WTC11 (cell line): ENCODE data around the gene HIF1A. TPM values are rescaled to one million over a fixed set of nuclear protein-coding genes. Genes with fewer than 3 reads are reported as not detected.

Experiments used
- ATAC-seq: fragments of 200-7000 bp; cut with Tn5 transposase; 2 replicates; pipeline ENCODE4 v1.10.0; 2021; ENCODE audit warnings: mild to moderate bottlenecking, moderate library complexity
- CTCF ChIA-PET: fragments of 300-600 bp; sonication (Branson Sonifier 250); formaldehyde crosslinking; loops from one replicate; lab custom pipeline; 2021; ENCODE audit warnings: antibody characterized with exemption; lab: Charles Lee
- POLR2A ChIA-PET: fragments of 350-600 bp; sonication (Branson Sonifier 250); formaldehyde crosslinking; loops from one replicate; lab custom pipeline; 2021; ENCODE audit warnings: antibody characterized with exemption; lab: Charles Lee
- DNase-seq: peaks from one replicate; pipeline ENCODE4 v3.0.0; 2021; ENCODE audit warnings: low spot score
- H3K27ac Mint-ChIP-seq: 2 replicates; pipeline ENCODE4 v1.8.0; 2021; ENCODE audit warnings: mixed read lengths
- H3K27me3 Mint-ChIP-seq: 2 replicates; pipeline ENCODE4 v1.8.0; 2021; ENCODE audit warnings: low read depth, mild to moderate bottlenecking, moderate library complexity, mixed read lengths
- H3K36me3 Mint-ChIP-seq: 2 replicates; pipeline ENCODE4 v1.8.0; 2021; ENCODE audit warnings: mixed read lengths
- H3K4me1 Mint-ChIP-seq: 2 replicates; pipeline ENCODE4 v1.8.0; 2022; ENCODE audit warnings: mixed read lengths
- H3K4me3 Mint-ChIP-seq: 2 replicates; pipeline ENCODE4 v1.8.0; 2021; ENCODE audit warnings: mild to moderate bottlenecking, moderate library complexity, mixed read lengths
- H3K9me3 Mint-ChIP-seq: 2 replicates; pipeline ENCODE4 v1.8.0; 2021; ENCODE audit warnings: mixed read lengths
- CREM ChIP-seq: sonication (generic); formaldehyde crosslinking; IDR thresholded peaks from 2 replicates; pipeline ENCODE4 v1.8.1; 2022; ENCODE audit warnings: mild to moderate bottlenecking, missing genetic modification reagents, moderate library complexity
- ETV6 ChIP-seq: sonication (generic); formaldehyde crosslinking; IDR thresholded peaks from 2 replicates; pipeline ENCODE4 v1.8.1; 2022; ENCODE audit warnings: mild to moderate bottlenecking, missing genetic modification reagents
- FOXK1 ChIP-seq: sonication (generic); formaldehyde crosslinking; IDR thresholded peaks from 2 replicates; pipeline ENCODE4 v1.8.0; 2022; ENCODE audit warnings: mild to moderate bottlenecking, moderate library complexity, missing genetic modification reagents
- FOXP1 ChIP-seq: sonication (generic); formaldehyde crosslinking; IDR thresholded peaks from 2 replicates; pipeline ENCODE4 v1.8.0; 2022; ENCODE audit warnings: missing genetic modification reagents, mild to moderate bottlenecking, moderate library complexity, borderline replicate concordance
- GRHL2 ChIP-seq: fragments of 250-450 bp; sonication (Bioruptor Pico); IDR thresholded peaks from 2 replicates; pipeline ENCODE4 v1.8.0; 2022; ENCODE audit warnings: mild to moderate bottlenecking, moderate library complexity; ENCODE audit not compliant: insufficient replicate concordance, severe bottlenecking
- JUN ChIP-seq: sonication (generic); formaldehyde crosslinking; IDR thresholded peaks from 2 replicates; pipeline ENCODE4 v1.8.0; 2023; ENCODE audit warnings: mild to moderate bottlenecking, missing genetic modification reagents
- KAT7 ChIP-seq: sonication (generic); formaldehyde crosslinking; IDR thresholded peaks from 2 replicates; pipeline ENCODE4 v1.8.1; 2023; ENCODE audit warnings: missing genetic modification reagents, mild to moderate bottlenecking, borderline replicate concordance
- MYBL2 ChIP-seq: sonication (generic); formaldehyde crosslinking; IDR thresholded peaks from 2 replicates; pipeline ENCODE4 v1.8.1; 2023; ENCODE audit warnings: mild to moderate bottlenecking, moderate library complexity, missing genetic modification reagents
- NFATC4 ChIP-seq: fragments of 250-450 bp; sonication (Bioruptor Pico); IDR thresholded peaks from 2 replicates; pipeline ENCODE4 v1.9.0; 2021; ENCODE audit warnings: mild to moderate bottlenecking
- RORB ChIP-seq: fragments of 250-450 bp; sonication (Bioruptor Pico); IDR thresholded peaks from 2 replicates; pipeline ENCODE4 v1.9.0; 2021; ENCODE audit warnings: mild to moderate bottlenecking
- SOX15 ChIP-seq: fragments of 250-450 bp; sonication (Bioruptor Pico); IDR thresholded peaks from 2 replicates; pipeline ENCODE4 v1.9.0; 2021; ENCODE audit warnings: mild to moderate bottlenecking
- TCF7 ChIP-seq: sonication (generic); formaldehyde crosslinking; IDR thresholded peaks from 2 replicates; pipeline ENCODE4 v1.8.0; 2022; ENCODE audit warnings: mild to moderate bottlenecking, low read depth, missing genetic modification reagents, moderate library complexity
- TEAD1 ChIP-seq: sonication (generic); formaldehyde crosslinking; IDR thresholded peaks from 2 replicates; pipeline ENCODE4 v1.8.0; 2022; ENCODE audit warnings: mild to moderate bottlenecking, missing genetic modification reagents
- TP53 ChIP-seq: sonication (generic); formaldehyde crosslinking; IDR thresholded peaks from 2 replicates; pipeline ENCODE4 v1.8.1; 2023; ENCODE audit warnings: mild to moderate bottlenecking, missing genetic modification reagents
- ZBTB21 ChIP-seq: sonication (generic); formaldehyde crosslinking; IDR thresholded peaks from 2 replicates; pipeline ENCODE4 v1.8.1; 2023; ENCODE audit warnings: mild to moderate bottlenecking, missing genetic modification reagents, borderline replicate concordance
- ZNF138 ChIP-seq: sonication (generic); formaldehyde crosslinking; conservative IDR thresholded peaks from 2 replicates; pipeline ENCODE4 v1.8.1; 2022; ENCODE audit warnings: mild to moderate bottlenecking, moderate library complexity, missing genetic modification reagents
- ZNF219 ChIP-seq: sonication (generic); formaldehyde crosslinking; IDR thresholded peaks from 2 replicates; pipeline ENCODE4 v1.8.0; 2023; ENCODE audit warnings: missing genetic modification reagents, mild to moderate bottlenecking, borderline replicate concordance
- ZNF396 ChIP-seq: fragments of 250-450 bp; sonication (Bioruptor Pico); IDR thresholded peaks from 2 replicates; pipeline ENCODE4 v1.8.0; 2021; ENCODE audit warnings: mild to moderate bottlenecking, moderate library complexity, borderline replicate concordance
- ZNF423 ChIP-seq: fragments of 250-450 bp; sonication (Bioruptor Pico); IDR thresholded peaks from 2 replicates; pipeline ENCODE4 v2.1.2; 2022; ENCODE audit warnings: mild to moderate bottlenecking, moderate library complexity
- total RNA-seq: library from RNA; stranded (reverse); gene quantifications from 3 replicates; pipeline ENCODE4 v1.2.3, GENCODE V29; 2021
- TF ChIP-seq, protein P1 (sequence below): fragments of 200-600 bp; IDR thresholded peaks from 2 replicates; pipeline ENCODE4 v1.8.0; 2022; ENCODE audit warnings: antibody characterized with exemption
- TF ChIP-seq, protein P2 (sequence below): fragments of 250-450 bp; sonication (Bioruptor Pico); IDR thresholded peaks from 2 replicates; pipeline ENCODE4 v1.9.0; 2021; ENCODE audit warnings: mild to moderate bottlenecking
- TF ChIP-seq, protein P3 (sequence below): sonication (generic); formaldehyde crosslinking; IDR thresholded peaks from 2 replicates; pipeline ENCODE4 v1.8.1; 2023; ENCODE audit warnings: mild to moderate bottlenecking, missing genetic modification reagents, moderate library complexity
- TF ChIP-seq, protein P4 (sequence below): fragments of 250-450 bp; sonication (Bioruptor Pico); IDR thresholded peaks from 2 replicates; pipeline ENCODE4 v1.8.0; 2021; ENCODE audit warnings: mild to moderate bottlenecking
- TF ChIP-seq, protein P5 (sequence below): fragments of 250-450 bp; sonication (Bioruptor Pico); IDR thresholded peaks from 2 replicates; pipeline ENCODE4 v1.9.0; 2021; ENCODE audit warnings: mild to moderate bottlenecking
- TF ChIP-seq, protein P6 (sequence below): sonication (generic); formaldehyde crosslinking; conservative IDR thresholded peaks from 2 replicates; pipeline ENCODE4 v1.8.1; 2023; ENCODE audit warnings: mild to moderate bottlenecking, low read depth, missing genetic modification reagents, moderate library complexity

The HIF1A gene
- total RNA-seq, 1 experiment from 2014 or later = 165 TPM

DNA sequence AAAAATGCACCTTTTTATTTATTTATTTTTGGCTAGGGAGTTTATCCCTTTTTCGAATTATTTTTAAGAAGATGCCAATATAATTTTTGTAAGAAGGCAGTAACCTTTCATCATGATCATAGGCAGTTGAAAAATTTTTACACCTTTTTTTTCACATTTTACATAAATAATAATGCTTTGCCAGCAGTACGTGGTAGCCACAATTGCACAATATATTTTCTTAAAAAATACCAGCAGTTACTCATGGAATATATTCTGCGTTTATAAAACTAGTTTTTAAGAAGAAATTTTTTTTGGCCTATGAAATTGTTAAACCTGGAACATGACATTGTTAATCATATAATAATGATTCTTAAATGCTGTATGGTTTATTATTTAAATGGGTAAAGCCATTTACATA, 52.0 kb downstream of the HIF1A start:
- Mint-ChIP-seq H3K4me1 (peaks cover 40% of the 10 kb centered on the region), H3K4me3 (peak overlapping the region; percentile 6), H3K9me3 (no peaks in the 10 kb centered on the region), H3K36me3 (peaks cover 44% of the 10 kb centered on the region), H3K27ac (peak overlapping the region; percentile 52; the same call in 1 of the 2 replicates), H3K27me3 (no peaks in the 10 kb centered on the region)
- CTCF ChIA-PET = no interaction called here
- DNase-seq (no peak), ATAC-seq (no peak)
- POLR2A ChIA-PET = no interaction called here
- TF ChIP-seq, protein P1, sequence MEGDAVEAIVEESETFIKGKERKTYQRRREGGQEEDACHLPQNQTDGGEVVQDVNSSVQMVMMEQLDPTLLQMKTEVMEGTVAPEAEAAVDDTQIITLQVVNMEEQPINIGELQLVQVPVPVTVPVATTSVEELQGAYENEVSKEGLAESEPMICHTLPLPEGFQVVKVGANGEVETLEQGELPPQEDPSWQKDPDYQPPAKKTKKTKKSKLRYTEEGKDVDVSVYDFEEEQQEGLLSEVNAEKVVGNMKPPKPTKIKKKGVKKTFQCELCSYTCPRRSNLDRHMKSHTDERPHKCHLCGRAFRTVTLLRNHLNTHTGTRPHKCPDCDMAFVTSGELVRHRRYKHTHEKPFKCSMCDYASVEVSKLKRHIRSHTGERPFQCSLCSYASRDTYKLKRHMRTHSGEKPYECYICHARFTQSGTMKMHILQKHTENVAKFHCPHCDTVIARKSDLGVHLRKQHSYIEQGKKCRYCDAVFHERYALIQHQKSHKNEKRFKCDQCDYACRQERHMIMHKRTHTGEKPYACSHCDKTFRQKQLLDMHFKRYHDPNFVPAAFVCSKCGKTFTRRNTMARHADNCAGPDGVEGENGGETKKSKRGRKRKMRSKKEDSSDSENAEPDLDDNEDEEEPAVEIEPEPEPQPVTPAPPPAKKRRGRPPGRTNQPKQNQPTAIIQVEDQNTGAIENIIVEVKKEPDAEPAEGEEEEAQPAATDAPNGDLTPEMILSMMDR = no peak
- TF ChIP-seq ZNF138 (CRISPR knock-in tag) (no peak), KAT7 (no peak), NFATC4 (no peak), GRHL2 (no peak), ZNF396 (CRISPR knock-in tag) (no peak), RORB (CRISPR knock-in tag) (no peak), FOXP1 (no peak), ETV6 (no peak), CREM (CRISPR knock-in tag) (no peak), ZNF219 (CRISPR knock-in tag) (no peak), TP53 (CRISPR knock-in tag) (no peak), FOXK1 (CRISPR knock-in tag) (no peak)
- TF ChIP-seq, protein P2, sequence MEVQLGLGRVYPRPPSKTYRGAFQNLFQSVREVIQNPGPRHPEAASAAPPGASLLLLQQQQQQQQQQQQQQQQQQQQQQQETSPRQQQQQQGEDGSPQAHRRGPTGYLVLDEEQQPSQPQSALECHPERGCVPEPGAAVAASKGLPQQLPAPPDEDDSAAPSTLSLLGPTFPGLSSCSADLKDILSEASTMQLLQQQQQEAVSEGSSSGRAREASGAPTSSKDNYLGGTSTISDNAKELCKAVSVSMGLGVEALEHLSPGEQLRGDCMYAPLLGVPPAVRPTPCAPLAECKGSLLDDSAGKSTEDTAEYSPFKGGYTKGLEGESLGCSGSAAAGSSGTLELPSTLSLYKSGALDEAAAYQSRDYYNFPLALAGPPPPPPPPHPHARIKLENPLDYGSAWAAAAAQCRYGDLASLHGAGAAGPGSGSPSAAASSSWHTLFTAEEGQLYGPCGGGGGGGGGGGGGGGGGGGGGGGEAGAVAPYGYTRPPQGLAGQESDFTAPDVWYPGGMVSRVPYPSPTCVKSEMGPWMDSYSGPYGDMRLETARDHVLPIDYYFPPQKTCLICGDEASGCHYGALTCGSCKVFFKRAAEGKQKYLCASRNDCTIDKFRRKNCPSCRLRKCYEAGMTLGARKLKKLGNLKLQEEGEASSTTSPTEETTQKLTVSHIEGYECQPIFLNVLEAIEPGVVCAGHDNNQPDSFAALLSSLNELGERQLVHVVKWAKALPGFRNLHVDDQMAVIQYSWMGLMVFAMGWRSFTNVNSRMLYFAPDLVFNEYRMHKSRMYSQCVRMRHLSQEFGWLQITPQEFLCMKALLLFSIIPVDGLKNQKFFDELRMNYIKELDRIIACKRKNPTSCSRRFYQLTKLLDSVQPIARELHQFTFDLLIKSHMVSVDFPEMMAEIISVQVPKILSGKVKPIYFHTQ = no peak
- TF ChIP-seq, protein P3, sequence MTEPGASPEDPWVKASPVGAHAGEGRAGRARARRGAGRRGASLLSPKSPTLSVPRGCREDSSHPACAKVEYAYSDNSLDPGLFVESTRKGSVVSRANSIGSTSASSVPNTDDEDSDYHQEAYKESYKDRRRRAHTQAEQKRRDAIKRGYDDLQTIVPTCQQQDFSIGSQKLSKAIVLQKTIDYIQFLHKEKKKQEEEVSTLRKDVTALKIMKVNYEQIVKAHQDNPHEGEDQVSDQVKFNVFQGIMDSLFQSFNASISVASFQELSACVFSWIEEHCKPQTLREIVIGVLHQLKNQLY (CRISPR knock-in tag) = no peak
- TF ChIP-seq, protein P4, sequence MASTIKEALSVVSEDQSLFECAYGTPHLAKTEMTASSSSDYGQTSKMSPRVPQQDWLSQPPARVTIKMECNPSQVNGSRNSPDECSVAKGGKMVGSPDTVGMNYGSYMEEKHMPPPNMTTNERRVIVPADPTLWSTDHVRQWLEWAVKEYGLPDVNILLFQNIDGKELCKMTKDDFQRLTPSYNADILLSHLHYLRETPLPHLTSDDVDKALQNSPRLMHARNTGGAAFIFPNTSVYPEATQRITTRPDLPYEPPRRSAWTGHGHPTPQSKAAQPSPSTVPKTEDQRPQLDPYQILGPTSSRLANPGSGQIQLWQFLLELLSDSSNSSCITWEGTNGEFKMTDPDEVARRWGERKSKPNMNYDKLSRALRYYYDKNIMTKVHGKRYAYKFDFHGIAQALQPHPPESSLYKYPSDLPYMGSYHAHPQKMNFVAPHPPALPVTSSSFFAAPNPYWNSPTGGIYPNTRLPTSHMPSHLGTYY (CRISPR knock-in tag) = no peak
- TF ChIP-seq, protein P5, sequence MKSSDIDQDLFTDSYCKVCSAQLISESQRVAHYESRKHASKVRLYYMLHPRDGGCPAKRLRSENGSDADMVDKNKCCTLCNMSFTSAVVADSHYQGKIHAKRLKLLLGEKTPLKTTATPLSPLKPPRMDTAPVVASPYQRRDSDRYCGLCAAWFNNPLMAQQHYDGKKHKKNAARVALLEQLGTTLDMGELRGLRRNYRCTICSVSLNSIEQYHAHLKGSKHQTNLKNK (CRISPR knock-in tag) = no peak

DNA sequence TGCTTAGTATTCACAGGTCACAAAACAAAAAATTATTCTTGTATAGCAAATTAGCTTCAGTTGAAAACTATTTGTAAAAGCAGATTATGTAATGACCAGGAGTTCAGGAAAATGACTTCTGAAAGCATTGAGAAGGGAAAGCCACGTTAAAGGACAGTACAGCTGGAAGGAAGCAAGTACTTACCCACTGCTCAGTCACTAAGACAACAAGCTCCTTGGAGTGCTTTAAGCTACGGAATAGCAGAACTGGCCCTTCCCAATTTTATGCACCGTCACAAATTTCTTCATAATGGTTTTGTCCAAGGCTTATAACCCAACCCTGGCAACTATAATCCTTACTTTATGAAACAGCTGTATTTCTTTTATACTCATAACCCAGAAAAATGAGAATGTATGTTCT, 54.0 kb downstream of the HIF1A start:
- ChIA-PET POLR2A (interaction anchor here (0.7 to 1.6 kb wide), 4 partner anchors 12 to 198 kb away, joined by 3 to 8 read pairs (median 4); partner anchors contain the start of genes HIF1A and SNAPC1), CTCF (interaction anchor here (0.7 to 1.5 kb wide), 2 partner anchors 13 to 88 kb away, joined by 3 to 6 read pairs; partner anchors contain the start of gene SNAPC1)
- Mint-ChIP-seq H3K36me3 (peaks cover 35% of the 10 kb centered on the region), H3K9me3 (no peaks in the 10 kb centered on the region), H3K4me3 (peak overlapping the region; percentile 85), H3K27me3 (no peaks in the 10 kb centered on the region), H3K27ac (no peak overlapping the region), H3K4me1 (peaks cover 51% of the 10 kb centered on the region)
- DNase-seq (no peak), ATAC-seq (no peak)
- no peak for TF ChIP-seq ZNF423 (CRISPR knock-in tag)
- no peak for TF ChIP-seq TP53 (CRISPR knock-in tag)
- TF ChIP-seq ZBTB21 (CRISPR knock-in tag) = no peak
- TF ChIP-seq FOXK1 (CRISPR knock-in tag) = no peak
- TF ChIP-seq ZNF138 (CRISPR knock-in tag) = no peak
- TF ChIP-seq, protein P5 (CRISPR knock-in tag) = no peak
- TF ChIP-seq JUN (CRISPR knock-in tag) = no peak
- no peak for TF ChIP-seq TEAD1 (CRISPR knock-in tag)
- no peak for TF ChIP-seq MYBL2
- TF ChIP-seq TCF7 (CRISPR knock-in tag) = no peak
- TF ChIP-seq, protein P6, sequence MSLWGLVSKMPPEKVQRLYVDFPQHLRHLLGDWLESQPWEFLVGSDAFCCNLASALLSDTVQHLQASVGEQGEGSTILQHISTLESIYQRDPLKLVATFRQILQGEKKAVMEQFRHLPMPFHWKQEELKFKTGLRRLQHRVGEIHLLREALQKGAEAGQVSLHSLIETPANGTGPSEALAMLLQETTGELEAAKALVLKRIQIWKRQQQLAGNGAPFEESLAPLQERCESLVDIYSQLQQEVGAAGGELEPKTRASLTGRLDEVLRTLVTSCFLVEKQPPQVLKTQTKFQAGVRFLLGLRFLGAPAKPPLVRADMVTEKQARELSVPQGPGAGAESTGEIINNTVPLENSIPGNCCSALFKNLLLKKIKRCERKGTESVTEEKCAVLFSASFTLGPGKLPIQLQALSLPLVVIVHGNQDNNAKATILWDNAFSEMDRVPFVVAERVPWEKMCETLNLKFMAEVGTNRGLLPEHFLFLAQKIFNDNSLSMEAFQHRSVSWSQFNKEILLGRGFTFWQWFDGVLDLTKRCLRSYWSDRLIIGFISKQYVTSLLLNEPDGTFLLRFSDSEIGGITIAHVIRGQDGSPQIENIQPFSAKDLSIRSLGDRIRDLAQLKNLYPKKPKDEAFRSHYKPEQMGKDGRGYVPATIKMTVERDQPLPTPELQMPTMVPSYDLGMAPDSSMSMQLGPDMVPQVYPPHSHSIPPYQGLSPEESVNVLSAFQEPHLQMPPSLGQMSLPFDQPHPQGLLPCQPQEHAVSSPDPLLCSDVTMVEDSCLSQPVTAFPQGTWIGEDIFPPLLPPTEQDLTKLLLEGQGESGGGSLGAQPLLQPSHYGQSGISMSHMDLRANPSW (CRISPR knock-in tag) = no peak
- no peak for TF ChIP-seq SOX15 (CRISPR knock-in tag)
